GM20000 (cell line): ENCODE data around the gene ARPP19.
"Not testable (repeated sequence)": the region's sequence is repeated elsewhere in the genome, so short reads cannot be mapped to it uniquely, and the experiment has no call there.

Source experiments
- DNase-seq: peaks from one replicate; pipeline ENCODE4 v3.0.0; 2012; ENCODE audit warnings: low spot score
- TF ChIP-seq, protein P1 (sequence below): IDR thresholded peaks from 2 replicates; pipeline ENCODE4 v1.5.1; 2012; ENCODE audit warnings: mild to moderate bottlenecking, control low read depth; ENCODE audit errors: extremely low read depth, missing control alignments

The ARPP19 gene

DNA sequence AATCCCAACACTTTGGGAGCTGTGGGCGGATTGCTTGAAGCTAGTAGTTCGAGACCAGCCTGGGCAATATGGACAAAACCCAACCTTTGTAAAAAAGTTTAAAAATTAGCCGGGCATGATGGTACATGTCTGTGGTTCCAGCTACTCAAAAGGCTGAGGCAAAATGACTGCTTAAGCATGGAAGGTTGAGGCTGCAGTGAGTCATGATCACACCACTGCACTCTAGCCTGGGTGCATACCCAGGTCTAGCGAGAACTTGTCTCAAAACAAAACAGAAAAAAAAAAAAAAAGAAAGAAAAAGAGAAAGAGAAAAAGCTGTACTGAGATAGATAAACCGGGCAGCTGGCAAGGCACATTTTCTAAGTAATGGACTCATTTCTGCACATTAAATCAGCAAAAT is 10.6 kb downstream of the ARPP19 start:
- TF ChIP-seq, protein P1, sequence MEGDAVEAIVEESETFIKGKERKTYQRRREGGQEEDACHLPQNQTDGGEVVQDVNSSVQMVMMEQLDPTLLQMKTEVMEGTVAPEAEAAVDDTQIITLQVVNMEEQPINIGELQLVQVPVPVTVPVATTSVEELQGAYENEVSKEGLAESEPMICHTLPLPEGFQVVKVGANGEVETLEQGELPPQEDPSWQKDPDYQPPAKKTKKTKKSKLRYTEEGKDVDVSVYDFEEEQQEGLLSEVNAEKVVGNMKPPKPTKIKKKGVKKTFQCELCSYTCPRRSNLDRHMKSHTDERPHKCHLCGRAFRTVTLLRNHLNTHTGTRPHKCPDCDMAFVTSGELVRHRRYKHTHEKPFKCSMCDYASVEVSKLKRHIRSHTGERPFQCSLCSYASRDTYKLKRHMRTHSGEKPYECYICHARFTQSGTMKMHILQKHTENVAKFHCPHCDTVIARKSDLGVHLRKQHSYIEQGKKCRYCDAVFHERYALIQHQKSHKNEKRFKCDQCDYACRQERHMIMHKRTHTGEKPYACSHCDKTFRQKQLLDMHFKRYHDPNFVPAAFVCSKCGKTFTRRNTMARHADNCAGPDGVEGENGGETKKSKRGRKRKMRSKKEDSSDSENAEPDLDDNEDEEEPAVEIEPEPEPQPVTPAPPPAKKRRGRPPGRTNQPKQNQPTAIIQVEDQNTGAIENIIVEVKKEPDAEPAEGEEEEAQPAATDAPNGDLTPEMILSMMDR = no peak
- DNase-seq = peak; percentile 45

DNA sequence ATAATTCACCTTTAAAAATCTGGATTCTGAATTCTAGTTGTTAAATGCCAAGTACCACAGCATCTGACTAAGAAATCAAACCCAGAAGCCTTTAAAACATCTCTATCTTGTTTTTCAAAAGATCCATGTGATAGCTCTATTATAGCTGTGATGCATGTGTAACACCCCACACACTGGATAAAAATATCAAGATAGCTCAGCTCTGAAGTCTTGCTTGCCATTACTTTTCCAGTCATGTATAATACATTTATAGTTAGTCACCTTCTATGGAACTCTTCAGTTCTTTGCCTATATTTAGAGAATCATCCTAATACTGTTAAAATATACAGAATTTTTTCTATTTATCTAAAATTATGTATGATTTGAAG is 11.6 kb downstream of the ARPP19 start:
- DNase-seq = no peak
- TF ChIP-seq, protein P1 = no peak

DNA sequence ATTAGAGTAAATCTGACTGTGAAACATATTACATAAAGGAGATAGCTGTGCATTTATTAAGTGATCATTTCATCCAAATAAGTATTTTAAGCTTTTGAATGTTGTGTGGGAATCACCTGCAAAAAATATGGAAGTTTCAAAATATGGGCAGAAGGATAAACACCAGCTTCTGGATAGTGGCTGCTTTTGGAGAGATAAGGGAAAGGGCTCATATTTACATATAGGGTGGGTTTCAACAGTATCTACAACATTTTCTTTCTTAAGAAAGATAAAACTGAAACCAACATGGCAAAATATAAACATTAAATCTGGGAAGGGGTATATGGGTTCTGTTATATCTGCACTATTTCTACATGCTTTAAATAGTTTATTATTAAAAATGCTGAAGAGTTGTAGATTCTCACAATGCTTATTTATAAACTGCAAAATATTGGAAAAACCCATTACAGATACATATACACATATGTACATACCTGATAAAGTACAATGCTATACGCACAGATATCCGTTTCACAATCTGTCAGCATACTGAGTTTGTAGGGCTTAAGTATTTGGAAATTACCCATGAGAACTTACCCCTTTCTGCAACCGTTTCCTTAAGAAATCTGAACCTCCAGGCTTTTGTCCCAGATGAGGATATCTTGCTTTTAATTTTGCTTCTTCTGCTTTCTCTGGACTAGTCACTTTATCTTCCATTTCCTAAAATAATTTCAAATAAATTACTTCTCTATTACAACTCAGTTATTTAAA is 12.1 kb downstream of the ARPP19 start:
- TF ChIP-seq, protein P1 = no peak
- DNase-seq = no peak

DNA sequence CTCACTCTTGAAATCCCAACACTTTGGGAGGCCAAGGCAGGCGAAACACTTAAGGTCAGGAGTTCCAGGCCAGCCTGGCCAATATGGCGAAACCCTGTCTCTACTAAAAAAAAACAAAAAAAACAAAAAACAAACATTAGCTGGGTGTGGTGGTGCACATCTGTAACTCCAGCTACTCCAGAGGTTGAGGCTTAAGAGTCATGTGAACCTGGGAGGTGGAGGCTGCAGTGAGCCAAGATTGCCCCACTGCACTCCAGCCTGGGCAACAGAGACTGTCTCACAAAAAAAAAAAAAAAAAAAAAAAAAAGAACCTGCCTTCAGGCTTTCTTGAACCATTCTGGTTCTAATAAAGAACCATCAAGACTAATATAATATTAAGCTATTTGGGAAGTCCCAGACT is 16.5 kb downstream of the ARPP19 start:
- no peak for DNase-seq
- TF ChIP-seq, protein P1 = no peak

DNA sequence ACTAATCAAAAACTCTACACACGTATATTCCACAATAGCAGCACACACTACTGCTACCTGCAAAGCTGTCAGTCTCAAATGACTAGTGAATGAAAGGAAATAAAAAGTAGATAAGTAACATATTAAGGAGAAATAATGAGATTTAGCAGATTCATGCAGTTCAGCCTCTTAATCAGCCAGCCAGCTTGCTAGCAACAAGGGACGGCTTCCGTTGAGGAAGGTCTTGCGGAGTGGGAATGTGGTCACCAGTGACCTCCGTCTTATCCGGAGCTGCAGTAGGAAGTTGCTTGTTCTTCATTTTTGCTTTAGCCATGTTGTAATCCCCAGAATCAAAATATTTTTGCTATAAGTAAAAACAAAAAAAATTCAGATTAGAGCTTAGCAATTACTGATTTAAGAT is 17.1 kb downstream of the ARPP19 start:
- TF ChIP-seq, protein P1 = no peak
- DNase-seq = no peak

DNA sequence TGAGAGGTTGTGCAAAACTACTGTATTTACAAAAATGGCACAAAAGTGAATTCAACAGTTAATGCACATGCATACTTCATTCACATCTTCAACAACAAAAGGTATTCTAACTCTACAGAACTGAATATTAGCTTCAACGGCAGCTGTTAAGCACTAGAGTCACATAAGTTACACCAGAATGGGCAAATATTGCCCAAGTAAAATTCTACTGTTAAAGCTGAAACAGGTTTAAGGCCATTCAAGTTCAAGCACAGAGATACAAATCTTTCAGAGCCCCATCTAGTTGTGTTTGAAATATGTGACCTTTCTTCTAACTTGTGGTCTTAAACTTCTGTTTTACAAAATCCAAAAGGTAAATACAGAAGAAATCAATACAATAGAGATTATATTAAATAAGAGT is 17.6 kb downstream of the ARPP19 start:
- DNase-seq = not testable (repeated sequence)

DNA sequence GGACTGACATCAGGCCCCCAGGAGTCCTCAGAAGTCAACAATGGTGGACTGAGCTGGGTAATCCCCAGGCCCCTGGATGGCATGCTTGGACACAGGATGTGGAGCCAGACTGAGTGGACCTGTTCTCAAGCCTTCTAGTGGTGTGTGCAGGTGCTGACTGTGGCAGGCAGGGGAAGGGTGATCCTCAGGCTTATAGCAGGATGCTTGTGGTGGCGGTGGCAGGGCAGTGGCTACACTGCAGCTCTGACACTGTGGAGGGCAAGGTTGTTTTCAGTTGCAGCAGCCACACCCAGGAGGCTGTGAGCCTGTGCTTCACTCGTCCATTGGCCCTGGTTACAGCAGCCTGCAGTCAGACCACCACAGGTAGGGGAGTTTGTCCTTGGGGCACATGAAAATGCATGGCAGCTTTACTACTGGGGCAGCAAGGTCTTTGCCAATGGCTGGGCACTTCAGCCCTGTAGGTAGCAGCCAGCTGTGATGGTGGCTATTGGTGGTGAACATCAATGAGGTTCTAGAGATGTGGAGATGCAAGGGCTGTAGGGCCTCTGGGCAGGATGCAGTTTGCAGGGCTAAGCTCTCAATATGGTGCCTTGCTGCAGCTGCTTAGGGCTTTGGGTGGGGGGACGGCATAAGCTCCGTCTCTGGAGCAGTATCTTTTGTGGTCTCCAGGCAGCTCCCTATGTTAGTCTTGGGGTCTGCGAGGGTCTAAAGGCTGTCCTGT is 22.6 kb downstream of the ARPP19 start:
- no peak for DNase-seq
- TF ChIP-seq, protein P1 = no peak
